ENCODE results near the gene CCDC12.

CCDC12 gene

DNA sequence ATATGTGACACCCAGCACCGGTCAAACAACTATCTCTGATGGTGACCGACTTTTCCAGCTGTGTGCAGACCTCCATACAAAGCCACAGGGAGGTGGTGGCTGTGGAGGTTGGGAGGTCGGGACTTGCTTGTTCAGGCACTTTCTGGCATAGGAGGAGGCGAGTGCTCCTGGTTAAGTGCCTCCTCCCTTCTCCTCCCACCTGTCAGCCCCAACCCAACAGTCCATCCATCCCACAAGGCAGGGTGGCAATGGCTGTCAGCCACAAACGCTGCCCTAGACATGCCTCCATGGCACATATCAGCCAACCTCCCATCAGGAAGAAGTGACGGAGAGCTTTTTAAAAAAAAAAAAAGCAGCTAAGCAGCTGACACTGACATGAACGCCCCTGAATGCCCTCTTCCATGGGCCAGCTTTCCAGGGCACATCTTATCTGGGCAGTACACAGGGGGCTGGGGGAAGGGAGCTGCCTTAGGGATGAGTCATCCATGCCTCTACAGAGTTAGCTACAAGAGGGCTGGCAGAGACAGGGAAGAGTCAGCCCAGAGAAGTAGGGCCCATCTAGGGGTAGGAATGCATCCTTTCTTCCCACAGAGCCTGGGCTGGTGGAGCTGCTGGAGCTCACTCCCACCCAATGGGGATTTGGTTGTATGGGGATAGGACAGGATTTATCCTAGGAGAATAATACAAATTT, 41.2 kb downstream of the CCDC12 start:
- DNase-seq: no peak

DNA sequence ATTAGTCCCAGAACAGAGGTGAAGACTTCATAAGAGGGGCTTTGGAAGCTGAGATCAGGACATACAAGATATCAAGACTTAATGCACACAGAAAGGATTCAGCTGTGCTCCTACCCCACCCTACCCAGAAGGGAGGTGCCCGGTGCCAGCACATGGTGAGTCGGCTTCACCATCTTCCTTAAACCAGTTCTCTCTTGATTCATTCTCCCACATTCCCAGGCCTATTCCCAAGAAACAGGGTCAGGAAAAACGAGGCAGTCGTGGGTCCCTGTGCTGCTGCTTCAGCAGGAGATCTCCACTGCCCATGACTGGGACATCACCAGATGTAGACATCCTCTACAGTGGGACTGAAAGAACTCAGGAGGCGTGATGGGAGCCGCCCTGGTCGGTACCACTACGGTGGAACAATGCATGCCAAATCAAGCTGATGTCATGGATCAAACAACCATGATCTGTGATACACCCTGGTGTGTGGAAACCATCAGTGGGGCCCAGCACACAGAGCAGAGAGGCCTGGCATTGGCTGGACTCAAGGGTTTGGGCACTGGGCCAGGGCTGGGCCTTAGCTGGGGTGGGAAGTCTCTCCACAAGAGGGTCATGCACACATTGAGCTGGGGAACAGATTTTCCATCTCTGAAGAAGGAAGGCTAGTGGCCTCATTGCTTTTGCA, 41.9 kb downstream of the CCDC12 start:
- DNase-seq: no peak

DNA sequence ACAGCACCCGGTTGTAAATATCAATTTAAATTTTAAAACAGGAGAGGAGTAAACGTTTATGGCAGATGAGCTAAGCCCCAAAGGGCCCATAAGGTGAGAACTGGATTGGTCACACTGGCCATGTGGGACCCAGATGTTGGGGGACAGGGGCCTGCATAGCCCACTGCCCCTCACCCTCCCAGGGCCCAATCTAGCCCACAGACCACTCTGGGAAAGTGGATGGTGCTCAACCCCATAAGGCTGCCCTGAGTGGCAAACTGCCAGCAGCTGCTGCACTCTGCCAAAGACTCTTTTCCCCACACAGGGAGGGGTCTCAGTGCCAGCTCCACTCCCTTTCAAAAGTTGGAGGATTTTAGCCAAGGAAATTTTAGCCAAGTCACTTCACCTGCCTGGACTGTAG, 42.5 kb downstream of the CCDC12 start:
- DNase-seq: no peak

DNA sequence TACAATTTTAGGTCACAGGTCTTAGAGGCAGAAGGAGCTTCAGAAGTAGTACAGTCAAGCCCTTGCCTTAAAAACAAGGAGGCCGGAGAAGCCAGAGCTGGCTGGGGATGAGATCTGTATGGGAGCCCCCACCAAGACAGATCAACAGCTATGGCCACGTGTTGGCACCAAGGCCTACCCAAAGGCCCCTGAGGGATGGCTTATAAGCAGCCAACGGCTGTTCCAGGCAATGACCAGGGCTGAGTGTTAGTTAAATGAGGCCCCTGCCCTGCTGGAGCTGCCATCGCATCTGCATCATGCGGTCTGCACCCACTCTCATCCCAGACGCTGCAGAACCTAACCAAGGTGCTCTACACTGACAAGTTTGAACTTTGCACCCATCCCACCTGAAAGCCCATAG, 43.3 kb downstream of the CCDC12 start:
- no peak for DNase-seq

DNA sequence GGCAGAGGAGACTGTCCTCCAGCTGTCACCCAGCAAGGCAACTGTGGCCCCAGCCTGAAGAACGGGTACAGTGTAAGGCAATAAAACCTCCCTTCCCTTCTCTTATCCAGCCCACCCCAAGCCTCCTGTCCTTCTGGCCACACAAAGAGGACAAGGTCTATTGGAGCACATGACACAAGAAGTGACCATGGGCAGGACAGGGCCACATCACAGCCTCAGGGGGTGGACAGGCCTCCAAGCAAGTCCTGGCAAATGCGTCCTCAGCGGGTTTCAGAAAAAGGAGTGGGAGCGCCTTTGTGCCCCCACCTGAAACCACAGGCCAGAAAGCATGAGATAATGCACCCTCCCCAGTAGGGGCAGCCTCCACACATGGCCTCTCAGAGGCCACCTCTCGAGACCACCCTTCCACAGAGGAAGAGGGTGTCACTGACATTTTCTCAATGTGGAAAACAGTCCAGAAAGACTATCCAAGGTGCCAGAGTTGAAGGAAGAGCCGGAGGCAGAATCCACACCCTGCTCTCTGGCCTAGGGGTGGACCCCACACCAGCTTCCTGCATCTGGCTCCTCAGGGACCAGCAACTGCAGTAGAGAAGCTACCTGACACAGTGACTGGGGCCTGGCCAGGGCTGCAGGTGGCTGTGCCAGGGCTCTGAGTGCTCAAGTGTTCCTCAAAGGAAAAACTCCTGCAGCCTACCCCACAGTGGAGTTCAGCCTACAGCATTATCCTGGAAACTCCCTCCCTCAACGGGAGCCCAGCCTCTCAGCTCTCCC, 43.9 kb downstream of the CCDC12 start:
- DNase-seq: no peak

DNA sequence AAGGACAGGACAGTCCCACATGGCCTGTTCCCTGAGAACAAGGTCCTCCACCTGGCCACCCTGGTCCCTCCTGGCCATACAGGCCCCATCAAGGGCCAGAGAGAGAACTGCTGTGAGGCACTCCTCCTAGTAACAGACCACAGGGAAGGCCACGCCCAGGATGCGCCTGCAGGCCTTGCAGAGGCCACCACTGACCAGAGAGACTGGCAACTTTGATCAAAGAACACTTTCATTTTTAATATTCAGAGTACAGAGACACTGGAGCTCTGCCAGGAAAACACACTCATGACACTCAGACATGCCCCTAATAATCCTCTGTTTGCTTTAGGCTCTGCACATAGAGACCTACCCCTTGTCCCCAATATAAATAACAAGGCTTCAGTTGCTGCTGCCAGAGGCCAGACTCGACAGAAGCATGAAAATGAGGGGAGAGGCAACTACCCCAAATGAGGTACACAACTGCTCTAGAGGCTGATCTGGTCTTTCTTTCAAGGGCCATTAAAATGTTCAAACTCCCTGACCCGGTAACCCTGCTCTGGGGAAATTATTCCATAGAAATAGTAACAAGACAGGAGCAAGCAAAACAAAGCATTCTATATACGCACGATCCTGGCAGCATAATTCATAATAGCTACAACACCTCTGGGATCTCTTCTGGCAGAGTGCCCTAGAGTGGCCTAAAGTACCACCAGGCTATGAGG, 44.8 kb downstream of the CCDC12 start:
- no peak for DNase-seq

DNA sequence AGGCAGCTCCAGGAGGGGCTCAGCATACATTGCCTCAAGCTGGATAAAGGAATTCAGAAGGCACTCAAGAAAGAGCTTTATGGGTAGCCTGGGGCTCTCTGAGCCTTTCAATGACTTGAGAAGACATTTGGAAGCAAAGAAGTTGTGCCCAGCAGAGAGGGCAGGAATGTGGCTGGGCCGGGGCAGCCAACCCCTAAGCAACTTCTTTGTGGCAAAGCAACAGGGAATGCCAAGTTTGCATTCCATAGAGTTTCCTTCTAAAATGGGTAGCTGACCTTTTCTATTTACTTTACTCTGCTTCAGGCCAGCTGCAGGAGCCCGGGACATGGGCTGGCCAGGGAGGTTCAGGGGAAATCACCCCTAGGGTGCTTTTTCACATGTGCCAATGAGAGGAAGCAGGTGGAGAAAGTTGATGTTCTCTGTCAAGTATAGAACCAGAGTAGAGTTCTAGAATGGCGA, 45.6 kb downstream of the CCDC12 start:
- no peak for DNase-seq

DNA sequence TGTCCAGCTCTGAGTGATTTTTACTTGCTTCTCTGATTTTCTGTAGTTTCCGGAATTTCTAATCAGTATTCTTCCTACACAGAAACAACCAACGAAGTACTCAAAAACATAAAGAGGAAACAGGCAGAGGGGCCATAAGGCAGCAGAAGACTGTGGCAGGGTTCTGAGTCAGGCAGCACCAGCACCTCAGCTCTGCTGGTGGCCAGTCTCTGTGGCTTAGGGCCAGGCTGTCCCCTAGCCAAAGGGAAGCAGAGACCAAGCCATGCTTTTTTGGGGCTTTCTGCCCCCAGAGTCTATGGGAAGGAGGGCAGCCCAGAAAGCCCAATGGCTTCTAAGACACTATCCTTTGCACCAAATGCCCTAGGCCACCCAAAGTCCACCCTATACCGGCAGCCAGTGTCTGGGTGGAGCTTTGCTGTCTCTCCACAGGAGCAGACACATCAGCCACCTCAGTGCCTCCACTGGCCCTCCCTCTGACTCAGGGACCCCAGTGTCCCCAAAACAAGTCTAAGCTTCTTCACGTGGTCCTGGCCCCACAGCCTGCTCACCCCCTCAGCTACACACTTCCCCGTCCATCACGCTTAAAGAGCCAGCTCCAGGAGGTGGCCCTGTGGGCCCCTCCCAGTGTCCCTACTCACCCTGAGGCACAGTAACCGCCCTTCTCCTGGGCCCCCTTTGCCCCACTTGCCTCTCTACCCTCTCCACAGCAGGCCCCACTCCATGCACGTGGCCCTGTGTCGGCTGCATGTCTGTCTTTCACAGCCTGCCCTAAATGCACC, 46.2 kb downstream of the CCDC12 start:
- no peak for DNase-seq

DNA sequence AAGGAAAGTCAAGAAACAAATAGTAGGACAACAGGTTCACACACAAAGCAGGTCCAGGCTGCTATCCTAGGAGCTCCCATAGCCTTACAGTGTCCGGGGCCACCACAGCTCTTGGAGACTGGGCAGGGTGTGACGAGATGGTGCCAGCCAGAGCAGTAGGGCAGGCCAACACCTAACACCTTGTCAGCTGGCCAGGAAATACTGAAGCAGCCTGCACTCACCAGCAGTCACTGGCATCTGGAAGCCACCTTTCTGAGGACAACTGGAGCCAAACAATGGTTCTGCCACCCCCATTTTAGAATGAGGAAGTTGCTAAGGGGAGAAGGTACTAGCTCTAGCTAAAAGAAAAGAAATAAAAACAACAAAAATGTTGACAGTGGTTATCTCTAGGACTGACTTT, 47.2 kb downstream of the CCDC12 start:
- no peak for DNase-seq

DNA sequence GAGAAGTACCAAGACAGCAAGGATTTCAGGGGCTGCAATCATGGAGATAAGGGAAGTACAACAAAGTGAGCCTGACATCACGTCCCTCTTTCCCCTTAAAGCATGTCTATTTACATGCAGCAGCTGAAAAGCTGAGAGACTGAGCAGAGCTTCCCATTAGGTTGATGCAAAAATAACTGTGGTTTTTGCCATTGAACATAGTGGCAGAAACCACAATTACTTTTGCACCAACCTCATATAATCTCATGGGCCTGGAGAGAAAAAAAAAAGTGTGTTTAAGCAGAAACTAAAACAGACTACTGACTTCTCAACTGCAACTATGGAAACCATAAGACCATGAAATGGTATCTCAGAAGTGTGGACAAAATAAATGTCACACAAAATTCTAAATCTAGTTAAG, 48.3 kb downstream of the CCDC12 start:
- DNase-seq: no peak

DNA sequence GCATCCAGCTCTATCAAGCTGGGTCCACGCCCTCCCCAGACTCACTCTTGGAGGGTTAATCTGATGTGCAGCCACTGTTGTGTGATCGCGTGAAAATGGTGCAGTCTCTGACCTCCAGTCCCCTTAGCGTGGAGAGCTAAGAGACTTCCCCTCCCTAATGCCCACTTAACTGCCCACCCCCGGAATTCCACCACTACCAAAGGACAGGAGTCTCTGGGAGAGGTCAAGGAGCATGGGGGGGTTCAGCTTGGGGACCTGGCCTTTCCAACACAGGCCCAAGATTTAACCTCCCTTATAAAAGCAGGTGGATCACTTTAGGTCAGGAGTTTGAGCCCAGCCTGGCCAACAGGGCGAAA, 48.8 kb downstream of the CCDC12 start:
- no peak for DNase-seq

DNA sequence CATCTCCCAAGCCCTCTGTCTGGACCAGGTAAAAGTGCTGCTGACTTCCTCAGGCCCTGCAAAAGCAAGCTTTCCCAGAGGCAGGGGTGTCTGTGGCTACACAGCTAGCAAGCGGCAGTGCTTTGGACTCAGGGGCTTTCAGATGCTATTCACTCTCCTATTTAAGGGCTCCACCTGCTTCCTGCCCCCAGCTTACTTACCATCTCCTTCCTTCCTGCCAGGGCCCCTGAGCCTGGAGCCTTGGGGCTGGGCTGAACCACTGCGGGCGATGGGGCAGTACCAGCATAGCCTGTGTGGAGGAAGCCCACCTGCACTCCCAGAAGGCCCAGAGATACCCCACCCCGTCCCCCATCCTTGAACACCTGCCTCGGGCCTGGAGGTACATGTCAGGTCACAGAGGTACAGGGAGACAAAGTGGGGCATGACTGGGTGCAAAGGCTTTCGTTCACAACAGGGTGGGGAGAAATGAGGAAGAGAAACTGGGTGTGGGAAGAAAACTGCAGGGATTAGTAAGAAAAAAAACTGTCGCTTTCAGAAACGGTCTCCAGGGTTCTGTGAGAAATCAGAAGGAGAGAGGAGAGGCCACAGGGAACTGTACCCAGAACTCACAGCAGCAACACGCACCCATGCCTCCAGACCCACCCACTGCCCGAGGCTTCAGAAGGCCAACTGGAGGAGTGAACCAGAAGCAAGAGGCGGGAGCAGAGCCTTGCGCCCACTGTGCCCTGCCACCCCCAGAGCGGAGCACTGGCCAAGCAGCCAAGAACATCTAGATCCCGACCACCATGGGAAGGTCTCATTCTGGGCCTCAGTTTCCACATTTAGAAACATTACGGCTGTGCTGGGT, 49.5 kb downstream of the CCDC12 start:
- DNase-seq: no peak

DNA sequence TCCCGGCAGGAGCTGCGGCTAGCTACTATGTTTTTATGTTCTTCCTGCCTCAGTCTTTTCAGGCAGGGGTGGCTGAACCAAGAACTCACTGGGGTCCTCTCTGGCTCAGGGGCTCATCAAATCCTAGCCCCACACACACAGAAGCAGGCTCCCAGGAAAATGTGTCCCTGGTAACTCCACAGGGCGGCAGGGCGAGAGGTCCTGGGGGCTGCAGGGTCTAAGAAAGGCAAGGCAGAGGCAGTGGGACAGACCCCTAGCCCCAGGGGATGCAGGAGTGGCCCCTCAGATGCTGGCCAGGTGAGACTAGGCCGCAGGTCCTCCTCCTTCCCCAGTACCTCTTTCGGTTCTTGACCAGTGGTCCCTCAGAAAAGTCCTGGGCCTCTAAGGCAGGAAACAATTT, 50.1 kb downstream of the CCDC12 start:
- DNase-seq: no peak

DNA sequence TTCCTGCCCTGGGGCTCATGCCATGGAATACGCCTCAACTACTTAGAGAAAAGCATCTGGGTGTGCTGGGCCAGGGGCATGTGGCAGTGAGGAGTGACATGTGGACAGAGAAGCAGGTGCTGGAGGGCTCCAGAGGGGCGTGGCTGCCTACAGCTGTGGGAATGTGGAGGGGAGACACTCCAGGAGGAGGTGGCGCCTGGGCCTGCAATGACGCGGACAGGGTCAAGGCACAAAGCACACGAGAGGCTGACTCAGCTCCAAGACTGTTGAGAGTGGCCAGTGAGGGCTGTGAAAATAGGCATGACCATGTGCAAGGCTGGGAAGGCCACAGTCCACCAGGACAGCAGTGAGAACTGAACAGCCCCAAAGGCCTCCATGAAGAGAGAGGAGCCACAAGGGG, 50.5 kb downstream of the CCDC12 start:
- no peak for DNase-seq

DNA sequence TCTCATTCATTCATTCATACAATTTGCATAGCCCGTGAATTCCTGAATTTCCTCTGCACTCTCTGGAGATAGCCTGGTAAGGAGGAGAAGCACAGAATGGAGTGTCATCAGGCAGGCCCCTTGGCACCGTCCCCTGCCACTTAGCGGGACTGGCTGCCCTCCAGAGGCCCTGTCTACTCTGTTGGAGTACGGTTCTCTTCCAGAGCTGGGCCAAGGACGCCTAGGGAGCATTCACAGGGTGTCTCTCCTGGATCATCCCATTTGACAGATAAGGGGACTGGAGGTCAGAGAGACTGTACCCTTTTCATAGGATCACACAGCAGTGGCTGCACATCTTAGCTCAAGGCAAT, 51.0 kb downstream of the CCDC12 start:
- no peak for DNase-seq

DNA sequence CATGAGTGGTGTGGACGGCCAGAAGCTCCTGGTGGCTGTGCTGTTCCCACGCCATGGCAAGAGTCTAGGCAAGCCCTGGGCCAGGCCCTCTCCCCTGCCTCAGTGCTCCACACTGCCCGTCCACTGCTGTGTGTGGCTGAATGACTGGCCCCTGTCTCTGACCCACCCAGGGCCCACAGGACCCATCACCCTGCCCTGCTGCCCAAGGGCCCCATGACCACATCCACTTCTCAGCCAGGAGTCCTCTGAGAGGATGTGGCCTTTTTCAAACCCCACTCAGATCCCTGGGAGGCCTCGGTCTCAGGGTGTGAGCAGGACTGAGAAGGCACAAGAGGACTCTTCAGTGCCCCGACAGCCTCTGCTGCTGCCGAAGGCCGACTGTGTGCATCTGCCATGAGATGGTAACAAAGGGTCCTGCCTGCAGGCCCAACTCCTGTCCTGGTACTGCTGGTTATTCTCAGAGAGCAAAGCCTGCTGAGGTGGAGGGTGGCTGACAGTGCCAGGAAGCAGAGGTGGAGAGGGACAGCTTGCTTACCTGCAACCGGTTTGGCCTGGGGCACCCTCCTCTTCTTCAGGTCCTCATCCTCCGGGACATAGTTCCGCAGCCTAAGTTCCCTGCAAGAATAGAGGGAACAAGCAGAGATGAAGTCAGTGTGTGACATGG, 51.5 kb downstream of the CCDC12 start:
- DNase-seq: no peak

DNA sequence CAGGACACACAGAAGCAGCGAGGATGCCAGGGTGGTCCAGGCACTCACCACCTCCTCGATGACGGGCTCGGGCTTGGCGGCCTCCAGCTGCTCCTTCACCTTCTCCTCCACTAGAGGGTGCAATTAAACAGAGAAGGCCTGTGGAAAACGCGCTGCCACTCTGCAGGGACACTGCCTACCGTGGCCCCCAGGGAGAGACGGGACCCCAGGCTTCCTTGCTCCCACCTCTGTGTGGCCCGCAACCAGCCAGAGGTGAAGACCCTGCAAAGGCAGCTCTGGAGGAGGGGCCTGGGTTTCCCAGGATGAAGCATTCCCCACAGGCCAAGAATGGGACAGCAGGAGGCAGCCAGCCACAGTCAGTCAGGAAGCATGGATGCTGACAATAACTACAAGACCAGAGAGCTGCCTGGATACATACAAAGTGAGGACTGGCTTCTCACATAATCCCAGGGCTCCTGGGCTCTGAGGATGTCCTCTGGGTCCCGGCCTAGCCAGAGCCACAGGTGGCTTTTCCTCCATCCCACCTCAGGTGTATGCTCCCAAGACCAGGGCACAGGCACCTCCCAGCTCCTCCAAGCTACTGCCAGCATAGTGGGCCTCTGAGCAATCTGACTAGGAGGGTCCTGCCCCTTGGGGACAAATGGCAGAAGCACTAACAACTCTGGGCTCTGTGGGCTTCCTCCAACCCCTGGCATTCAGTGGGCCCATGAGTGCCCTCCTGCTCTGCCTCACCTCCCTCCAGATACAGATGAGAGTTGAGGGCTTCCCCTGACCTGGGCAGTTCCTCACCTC, 52.8 kb downstream of the CCDC12 start:
- DNase-seq: no peak

DNA sequence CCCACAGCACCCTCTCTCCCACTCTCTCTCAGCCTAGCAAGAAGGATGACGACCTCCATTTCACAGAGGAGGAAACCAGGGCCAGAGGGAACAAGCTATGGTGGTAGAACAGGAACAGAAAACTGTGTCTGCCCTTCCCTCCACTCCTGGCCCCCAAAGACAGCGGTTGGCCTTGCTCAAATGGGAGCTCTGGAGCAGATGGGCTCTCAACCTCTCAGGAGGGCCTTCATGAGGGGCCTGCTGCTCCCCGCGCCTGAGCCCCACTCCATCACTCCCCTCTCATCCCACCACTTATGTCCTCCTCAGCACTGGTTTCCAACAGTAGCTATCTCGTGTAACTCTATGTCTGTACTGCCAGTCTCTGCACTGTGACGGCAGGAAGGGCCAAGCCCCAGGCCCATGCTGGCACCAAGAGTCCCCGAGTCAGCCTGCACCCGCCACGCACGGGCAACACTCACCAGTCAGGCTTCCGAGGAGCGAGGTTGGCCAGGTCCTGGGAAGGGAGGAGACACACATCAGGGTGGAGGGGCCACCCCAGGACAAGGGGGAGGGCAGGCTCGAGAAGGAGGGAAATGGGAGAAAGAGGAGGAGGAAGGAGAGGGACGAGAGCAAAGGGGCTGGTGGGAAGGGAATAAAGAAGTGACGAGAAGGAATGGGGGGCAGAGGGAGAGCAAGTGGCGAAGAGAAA, 53.5 kb downstream of the CCDC12 start:
- no peak for DNase-seq

DNA sequence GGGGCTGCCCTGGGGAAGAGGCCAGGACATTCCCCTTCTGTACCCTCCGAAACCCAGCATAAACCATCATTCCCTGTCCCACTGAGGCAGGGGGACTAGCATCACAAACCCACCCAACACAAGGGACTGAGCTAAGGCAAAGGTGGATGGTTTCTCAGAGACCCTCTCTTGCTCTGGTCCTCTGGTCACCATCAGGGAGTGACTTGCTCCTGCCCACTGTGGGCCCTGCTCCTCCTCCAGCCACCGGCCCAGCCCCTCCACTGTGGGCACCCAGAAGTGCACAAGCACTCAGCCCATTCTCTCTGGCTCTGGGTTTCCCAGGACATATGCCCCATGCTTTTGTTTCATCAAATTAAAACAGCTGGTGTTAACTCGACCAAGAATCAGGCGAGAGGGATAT, 54.1 kb downstream of the CCDC12 start:
- no peak for DNase-seq

DNA sequence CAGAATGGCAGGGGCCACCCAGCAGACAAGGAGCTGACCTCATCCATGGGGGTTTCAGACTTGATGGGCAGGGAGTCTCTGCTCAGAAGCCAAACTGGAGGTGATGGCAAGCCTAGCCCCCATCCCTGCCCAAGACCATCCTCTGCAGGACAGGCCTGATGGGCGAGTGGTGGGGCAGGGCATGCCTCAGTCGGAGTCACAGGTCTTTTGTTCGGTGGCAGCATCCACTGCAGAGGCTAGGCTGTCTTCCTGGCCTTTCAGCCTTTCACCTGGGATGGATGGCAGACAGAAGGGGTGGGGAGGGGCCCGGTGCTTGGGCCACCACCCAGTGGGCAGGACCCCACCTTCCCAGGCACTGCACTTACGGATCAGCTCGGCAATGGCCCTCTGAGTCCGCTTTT, 54.7 kb downstream of the CCDC12 start:
- DNase-seq: no peak
